SHP77 treated with DMSO at 0.1 percent for 48 hours (cell line): ENCODE data around the gene ZNF467.

Source experiments
- DNase-seq: peaks from one replicate; lab custom pipeline; 2025; lab: John Stamatoyannopoulos, UW

The ZNF467 gene

DNA sequence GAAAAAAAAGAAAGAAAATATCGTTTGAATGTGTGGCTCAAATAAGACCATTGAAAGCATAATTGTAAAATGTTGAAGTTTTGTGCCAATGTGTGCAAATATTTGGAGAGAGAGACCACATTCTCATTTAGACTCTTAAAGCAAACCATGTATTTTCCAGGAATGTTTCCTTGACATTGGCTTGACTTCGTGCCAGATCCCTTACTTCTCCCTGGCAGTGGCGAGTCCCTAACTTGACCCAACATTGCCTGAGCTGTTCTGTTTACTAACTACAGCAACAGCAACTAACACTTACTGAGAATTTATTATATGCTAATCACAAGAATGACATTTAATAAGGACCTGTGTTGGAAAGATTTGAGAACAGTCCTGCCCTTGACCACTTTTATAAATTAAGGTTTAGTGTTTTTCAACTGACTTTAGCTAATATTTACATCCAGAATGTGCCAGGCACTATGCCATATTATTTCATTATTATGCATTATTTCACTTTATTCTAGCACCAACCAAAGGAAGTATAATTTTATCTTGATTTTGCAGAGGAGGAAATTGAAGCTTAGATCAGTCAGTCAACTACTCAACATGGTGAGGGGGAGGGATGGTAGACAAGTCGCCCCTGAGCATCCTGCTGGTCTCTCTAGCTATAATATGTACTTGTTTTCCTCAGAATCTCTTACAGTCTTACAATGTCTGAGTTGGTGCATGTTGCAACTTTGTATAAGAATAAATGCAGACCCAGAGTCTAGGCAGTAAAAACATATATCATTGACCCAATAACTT is 29.7 kb downstream of the ZNF467 start:
- no peak for DNase-seq

DNA sequence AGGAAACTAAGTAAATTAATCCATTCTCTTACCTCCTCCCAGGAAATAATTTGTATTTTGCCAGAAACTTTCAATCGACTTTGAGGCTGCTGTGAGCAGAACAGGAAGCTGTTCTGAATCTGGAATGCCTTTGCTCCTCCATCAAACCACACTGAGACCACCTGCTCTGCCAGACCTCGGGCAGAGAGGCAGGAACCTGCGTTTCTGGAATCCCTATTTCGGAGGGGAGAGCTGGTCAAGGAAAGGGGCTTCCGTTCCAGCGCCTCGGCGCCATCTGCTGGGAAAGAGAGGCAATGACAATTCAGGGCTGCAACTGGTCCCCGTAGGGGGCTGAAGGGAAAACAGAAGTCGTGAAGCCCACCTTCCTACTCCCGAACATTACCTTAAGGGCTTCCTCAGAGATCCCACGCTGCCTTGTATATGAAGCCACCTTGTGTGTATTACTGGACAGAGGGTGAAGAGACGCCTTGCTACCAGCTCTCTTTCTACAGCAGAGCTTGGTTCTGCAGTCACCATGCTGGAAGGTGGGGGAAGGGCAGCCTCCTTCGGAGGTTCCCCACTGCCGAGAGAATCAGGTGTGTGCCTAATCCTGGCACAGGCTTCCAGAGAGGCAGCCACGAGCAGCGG is 31.2 kb downstream of the ZNF467 start:
- DNase-seq, result peak; percentile 8

DNA sequence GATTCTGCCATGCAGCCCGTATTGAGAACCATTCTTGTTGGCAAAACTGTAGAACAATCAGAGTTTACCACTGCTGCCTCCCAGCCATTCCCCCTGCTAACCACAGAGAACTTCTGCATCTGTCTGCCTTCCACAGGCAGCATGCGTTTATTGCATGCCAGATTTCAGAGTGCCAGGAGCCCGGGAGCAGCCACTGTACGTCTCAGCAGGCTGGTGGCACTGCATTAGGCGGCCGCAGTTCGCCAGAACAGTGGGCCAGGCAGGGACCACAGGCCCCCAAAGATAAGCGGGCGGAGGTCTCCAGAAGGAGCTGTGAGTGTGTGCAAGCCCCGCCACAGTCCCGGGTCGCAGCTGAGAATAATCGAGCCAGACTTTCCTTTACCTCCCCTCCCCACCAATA is 31.8 kb downstream of the ZNF467 start:
- no peak for DNase-seq

DNA sequence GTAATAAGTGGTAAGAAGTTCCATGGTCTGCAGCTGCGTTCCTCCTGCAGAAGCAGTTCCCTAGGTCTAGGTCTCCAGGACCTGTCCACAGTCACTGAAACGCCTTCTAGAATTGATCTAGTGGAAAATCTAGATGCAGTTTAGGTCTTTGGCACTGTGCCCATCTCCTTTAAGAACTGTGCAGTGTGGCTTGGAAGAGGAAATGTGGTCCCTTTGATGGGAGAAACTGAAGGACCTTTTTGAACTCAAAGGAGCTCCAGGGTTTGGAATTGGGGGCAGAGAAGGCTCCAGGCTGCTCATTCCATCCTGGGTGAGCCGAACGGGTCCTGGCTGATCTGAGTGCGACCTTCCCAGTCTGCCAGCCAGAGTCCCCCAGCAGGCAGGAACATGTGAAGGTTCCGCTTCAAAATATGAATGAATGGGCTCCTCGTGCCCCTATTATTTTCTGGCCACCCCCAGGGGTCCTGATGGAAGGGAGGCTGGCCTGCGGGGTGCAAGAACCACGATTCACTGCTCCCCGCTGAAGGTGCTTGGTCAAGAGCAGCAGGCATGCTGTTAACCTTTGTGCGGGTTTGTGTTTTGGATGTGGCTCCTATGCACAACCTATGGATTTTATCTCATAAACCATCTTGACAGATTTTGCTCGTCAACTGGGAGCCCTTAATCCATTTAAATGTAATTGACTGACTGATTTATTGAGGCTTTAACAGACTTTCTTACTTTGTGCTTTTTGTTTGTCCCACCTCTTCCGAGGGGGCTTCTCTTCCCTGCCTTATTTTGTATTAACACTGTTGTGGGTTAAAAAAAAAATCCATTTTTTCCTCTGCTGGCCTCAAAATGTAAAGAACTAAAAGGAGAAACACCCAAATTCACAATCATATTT is 36.7 kb downstream of the ZNF467 start:
- DNase-seq, result no peak

DNA sequence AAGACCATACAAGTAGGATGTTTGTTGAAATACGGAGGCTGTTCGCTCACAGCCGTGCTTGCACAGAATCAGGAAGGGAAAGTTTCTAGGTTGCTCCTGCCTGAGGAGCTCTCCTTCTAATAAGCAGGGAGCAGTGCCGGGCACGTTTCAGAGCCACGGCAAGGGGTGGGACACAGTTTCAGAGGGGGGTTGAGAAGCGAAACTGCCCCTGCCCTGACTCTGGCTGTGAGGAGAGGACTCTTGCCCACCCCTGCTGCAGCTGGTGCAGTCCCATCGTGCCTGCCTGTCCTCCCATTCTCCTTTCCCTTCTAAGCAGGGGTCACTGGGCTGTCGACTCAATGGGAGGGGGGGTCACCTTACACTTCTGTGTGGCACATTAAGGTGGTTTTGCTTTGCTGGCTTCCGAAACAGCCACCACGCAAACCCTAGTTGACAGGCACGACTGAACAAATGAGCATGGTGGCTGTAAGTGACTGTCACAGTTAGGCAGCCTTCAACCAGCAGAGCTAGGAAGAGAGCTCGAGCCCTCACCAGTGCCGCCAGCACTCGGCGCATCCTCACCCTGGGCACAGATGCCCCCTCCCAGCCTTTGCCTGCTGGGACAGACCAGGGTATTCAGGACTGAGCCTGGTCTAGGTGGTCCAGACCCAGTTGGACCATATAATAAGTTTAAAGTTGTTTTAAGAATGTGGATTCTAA is 37.5 kb downstream of the ZNF467 start:
- DNase-seq, result no peak

DNA sequence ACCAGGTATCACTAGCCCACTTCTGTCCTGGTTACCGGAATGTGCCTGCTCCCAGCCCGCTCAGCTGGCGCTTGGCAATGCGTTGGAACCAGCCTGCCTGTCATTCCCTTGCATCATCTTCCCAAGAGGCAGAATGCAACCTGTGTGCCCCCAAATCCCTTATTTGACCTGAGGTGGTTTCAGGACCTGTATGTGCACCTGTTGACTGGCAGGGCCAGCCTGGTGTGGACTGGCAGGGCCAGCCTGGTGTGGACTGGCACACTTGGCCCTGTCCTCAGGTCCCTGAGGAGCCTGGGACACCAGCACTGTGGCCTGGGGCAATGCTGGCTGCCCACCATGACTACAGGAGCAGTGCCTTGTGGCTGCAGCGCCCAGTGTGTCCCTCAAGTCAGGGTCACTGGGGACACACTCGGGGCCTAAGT is 38.2 kb downstream of the ZNF467 start:
- DNase-seq, result no peak

DNA sequence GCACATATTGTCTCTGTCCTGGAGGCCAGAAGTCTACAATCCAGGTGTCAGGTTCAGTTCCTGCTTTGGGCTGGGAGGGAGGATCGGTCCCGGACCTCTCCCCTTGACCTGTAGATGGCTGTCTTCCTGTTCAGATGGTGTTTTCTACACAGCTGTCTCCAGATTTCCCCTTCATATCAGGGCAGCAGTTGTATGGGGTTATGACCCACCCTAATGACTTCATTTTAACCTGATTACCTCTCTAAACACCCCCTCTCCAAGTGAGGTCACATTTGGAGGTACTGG is 38.7 kb downstream of the ZNF467 start:
- no peak for DNase-seq

DNA sequence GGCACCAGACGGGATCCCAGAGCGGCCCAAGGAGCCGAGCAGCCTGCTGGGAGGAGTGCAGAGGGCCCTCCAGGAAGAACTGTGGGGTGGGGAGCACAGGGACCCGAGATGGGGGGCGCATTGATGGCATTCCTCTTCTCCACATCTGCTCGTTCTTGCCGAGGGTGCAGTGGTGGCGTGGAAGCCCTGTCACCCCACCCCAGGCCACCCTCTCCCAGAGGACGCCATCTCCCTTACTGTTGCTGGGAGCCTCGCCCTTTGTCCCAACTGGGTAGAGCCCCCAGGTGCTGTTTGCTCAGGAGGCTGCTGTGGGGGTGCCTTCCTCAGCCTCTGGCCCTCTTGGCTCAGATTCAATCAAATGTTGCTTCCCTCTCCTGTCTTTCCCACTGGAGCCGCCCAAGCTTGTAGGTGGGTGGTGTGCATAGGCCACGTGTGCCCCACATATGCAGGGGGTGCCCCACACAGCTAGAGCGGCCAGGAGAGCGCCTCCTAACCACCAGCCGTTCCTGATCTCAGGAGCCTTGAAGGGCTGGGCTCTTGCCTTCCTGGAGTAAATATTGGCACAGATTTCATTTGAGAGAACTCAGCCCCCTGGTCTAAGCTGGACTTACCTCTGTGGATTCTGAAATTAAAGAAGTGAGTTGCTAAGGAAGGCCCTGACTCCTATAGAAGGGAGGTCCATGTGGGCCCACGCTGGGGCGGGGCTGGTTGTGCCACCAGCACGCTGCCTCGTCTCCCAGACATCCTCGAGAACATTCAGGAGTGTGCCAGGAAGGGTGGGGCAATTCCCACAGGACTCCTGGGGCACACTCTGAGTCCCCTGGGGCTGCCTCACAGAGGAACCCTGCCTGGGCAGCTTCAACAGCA is 39.2 kb downstream of the ZNF467 start:
- DNase-seq, result no peak

DNA sequence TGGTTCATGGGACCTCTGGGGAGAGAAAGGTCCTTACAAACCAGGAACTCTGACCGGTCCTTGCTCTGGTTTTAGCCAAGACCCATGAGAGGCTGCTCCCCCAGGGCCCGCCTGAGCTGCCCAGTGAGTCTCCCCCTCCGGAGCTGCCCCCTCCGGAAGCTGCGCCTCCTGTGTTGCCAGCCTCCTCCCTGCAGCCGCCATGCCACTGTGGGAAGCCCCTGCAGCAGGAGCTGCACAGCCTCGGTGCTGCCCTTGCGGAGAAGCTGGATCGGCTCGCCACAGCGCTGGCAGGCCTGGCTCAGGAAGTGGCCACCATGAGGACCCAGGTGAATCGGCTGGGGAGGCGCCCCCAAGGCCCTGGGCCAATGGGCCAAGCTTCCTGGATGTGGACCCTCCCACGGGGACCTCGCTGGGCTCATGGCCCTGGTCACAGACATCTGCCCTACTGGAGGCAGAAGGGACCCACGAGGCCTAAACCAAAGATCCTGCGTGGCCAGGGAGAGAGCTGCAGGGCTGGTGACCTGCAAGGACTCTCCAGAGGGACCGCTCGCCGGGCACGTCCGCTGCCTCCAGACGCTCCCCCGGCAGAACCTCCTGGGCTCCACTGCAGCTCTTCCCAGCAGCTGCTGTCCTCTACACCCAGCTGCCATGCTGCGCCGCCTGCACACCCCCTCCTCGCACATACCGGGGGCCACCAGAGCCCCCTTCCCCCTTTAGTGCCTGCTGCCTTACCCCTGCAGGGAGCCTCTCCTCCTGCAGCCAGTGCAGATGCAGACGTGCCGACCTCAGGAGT is 40.1 kb downstream of the ZNF467 start:
- no peak for DNase-seq

DNA sequence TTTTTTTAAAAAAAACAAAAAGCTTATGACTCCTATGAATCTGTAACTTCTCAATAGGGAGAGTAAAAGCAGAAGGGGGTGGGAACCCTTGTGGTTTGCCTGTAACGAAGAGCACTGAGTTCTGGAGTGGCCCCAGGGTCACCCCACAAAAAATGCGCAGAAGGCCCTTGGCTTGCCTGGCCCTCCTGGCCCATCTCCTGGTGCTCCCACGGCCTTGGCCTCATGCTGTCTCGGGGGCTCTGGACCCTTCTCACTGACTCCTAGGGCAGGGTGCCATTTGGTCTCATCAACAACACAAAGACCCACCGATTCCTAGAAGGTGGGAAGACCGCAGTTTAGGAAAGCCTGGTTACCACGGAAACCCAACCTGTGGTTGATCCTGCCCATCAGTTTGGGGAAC is 40.8 kb downstream of the ZNF467 start:
- no peak for DNase-seq

DNA sequence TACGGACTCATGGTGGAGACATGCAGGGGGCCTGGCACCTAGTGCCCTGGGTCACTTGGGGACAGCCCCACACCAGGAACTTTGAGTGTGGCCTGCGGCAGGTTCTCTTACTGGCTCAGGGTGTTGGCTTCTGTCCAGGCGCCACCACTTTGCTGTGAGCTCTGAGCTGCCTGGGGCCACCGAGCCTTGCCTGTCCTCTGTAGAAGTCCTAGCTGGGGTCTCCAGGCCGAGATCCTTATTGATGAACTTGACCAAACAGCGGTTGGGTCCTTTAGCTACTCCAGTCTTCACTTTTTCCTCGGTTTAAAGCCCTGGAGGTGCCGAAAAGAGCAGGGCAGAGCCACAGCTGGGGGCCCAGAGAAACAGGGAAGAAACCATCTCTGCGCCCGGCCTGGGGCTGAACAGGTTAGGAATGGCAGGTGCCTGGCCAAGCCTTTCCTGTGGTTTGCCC is 41.3 kb downstream of the ZNF467 start:
- DNase-seq, result no peak

DNA sequence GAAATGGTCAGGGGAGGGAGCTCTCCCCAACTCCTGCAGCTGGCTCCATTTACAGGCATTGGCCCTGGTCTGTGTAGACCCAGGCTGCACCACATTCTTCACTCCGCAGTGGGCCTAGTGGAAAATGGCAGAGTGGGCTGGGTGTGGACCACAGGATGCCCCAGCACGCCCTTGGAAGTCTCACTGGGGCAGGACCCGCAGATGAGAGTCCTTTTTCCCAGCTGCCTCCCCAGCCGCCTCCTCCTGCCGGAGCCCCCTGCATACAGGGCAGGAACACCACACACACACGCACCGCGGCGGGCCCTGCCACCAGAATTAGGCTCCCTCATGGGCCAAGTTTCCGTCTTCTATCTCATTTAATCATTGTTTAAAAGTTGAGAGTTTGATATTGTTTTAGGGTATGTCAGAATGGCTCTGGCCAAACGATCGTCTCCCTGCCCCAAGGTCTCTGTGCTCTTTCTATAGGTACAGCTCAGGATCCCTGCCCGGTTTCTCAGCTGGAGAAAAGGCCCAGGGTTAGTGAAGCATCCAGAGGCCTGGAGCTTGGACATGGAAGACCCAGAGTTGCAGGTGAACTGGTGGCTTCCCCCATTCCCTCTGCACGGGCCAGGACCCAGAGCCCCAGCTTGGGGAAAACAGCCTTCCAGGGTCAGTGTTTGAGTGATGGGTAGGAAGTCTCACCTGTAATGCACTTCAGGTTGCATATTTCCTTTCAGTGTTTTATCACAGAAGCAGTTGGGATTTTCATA is 42.0 kb downstream of the ZNF467 start:
- no peak for DNase-seq

DNA sequence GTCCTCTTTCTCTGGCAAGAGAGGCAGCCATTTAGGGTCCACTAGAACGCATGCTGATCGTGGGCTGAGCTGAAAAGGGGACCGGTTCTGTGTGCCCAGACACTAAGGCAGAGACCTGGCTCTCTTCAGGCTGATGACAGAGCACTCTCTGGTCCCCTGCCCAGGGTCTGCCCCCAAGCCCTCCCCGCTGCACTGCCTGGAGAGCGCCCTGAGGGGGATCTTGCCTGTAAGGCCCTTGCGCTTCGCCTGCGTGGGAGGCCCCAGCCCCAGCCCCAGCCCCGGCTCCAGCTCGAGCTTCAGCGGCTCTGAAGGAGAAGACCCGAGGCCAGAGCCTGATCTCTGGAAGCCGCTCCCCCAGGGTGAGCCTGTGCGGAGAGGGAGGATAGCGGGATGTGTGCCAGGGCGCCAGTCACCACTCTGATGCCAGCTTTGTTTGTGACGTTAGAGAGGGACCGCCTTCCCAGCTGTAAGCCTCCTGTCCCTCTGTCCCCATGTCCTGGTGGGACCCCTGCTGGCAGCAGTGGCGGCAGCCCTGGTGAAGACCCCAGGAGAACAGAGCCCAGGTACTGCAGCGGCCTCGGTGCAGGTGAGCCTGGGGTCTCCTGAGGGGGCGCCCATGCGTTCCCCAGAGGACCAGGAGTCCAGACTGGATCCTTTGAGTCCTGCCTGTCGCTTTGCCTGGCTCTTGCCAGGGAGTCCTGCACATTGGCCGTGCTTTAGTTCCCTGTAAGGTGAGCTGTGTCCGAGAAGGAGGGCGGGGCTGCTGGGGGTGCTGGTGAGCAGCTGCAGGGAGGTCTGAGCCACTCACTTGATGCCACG is 43.2 kb downstream of the ZNF467 start:
- DNase-seq, result no peak

DNA sequence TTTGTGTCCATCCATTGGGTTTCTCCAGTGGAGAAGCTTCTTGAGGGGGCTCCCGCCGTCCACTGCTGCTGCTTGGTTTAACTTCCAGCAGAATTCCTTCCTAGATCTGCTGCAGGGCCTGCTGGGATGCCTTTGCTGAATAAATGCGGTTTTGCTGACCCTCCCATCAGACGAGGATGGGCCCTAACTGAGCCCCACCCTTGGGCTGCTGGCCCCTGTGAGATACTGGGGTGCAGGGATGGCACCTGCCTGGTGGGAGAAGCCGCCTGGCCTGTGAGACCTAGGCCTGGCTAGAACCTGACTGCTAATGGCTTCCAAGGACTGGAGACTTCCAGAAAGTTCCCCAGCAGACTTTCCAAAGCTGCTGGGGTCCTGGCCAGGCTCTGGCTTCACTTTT is 43.8 kb downstream of the ZNF467 start:
- no peak for DNase-seq

DNA sequence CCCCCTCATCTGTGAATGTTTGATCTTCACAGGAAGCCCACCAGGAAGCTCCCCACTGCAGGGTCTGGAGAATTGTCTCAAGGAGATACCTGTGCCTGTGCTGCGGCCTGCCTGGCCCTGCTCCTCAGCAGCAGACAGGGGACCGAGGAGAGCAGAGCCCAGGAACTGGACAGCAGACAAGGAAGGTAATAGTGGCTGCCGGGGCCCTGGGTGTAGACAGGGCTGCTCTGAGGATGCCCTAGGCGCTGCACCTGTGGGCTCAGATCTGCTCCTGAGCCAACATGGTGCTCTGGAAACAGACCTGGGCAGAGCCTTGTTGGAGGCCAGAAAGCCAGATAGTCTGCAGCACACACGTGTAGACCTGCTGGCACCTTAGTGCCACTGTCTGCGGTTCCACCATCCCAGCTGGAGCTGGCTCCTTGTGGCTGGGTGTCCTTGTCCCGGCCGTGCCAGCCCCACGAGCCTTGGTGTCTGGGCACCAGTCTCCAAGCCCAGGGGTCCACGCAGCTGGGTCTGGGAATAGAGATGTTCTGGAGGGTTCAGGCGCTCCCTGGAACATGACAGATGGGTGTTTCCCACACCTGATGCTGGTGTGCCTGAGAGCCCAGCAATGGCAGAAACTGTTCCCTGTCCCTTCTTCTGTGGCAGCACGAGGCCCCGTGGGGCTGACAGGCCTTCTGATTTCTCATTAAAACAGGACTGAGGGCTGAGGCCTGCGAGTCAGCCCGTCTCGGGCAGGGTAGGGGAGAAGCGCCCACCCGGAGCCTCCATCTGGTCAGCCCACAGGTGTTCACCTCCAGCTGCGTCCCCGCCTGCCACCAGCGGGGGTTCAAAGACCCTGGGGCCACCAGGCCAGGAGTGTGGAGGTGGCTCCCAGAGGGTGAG is 44.7 kb downstream of the ZNF467 start:
- no peak for DNase-seq

DNA sequence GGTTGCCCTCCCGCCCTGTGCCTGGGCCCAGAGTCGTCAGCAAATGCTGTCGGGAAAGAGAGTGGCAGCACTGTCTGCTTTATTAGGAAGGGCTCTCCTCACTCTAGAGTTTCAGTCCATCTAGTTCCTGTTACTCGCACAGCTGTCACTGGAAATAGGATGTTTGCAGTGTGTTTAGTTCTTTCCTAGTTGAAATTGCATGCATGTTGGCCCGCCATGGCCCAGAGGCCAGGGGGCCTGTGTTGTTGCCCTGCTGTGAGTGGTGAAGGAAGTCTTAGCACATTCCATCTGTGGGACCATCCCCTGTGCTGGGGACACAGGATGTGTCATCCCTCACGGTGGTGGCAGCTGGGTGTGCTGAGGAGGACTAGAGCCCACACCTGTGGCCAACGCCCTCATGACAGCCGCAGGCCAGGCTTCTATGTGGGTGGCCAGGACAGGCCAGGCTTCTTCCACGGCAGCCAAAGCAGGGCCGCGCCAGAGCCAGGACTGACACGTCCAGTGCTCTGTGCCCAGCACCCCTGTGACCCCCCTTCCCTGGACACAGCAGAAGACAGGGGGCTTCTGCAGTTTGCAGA is 45.4 kb downstream of the ZNF467 start:
- no peak for DNase-seq

DNA sequence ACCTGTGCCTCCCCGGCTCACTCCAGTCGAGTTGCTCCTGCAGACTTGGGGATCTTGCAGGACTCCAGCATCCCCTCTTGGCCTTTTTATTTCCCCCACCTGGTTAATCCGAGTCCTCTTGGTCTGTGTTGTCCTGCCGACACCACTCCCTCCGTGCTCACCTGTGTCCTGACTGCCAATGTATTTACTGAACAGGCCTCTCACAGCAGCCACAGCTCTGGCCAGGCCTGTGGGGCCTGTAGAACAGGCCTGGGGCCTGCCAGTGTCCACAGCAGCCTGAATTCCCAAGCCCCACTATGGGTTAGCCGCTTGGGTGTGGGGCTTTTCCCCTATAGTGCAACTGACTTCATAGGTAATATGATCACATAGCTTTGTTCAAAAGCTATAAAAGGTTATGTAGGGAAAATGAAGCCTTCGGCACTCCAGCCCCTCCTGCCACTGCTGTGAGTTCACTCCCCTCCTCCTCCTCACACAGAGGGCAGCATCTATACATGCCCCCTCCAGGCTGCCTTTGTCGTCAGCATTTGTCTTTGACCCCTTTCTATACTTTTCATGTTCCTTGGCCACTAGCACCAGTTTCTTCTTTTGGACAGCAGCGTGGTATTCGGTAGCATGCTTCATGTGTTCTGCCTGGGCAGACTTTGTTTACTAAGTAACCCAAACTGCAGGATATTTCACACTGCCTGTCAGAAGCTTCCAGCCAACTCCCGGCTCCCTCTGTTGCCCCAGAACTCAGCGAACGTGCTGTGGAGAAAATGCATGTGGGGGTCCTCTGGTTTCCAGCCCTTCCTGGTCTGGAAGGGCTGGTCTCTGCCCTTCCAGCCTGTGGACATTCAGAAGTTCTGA is 46.1 kb downstream of the ZNF467 start:
- no peak for DNase-seq
